Measurements from ENCODE around the gene SYNE2. TPM values are rescaled to one million over a fixed set of nuclear protein-coding genes. Genes with fewer than 3 reads are reported as not detected.

The SYNE2 gene
- total RNA-seq, 1 experiment from 2014 or later = 48.5 TPM

GRCh38 chr14:64208261-64208660 is 355.5 kb downstream of the SYNE2 start:
- Histone ChIP-seq H3K27me3 (replicated peaks; ENCODE audit: control insufficient read depth, insufficient read depth, low read length) (no peaks in the 10 kb centered on the region), H3K9me3 (no peaks in the 10 kb centered on the region), H3K36me3 (ENCODE audit: control insufficient read depth, insufficient read depth, low read length) (no peaks in the 10 kb centered on the region), H3K4me1 (peaks cover 13% of the 10 kb centered on the region), H3K4me3 (ENCODE audit: low read depth, low read length) (no peak overlapping the region)
- ChIA-PET CTCF (interaction anchor here (0.9 kb wide), 1 partner anchor 86 kb away, joined by 4 read pairs; the partner anchor contains the start of gene ESR2), POLR2A (no interaction called here)
- no peak for DNase-seq
- H3K4me3 Mint-ChIP-seq (ENCODE audit: unreplicated experiment) = no peak overlapping the region
- no peaks in the 10 kb centered on the region for H3K27me3 Mint-ChIP-seq (ENCODE audit: insufficient read depth, unreplicated experiment)
- no peak overlapping the region for H3K27ac Mint-ChIP-seq (ENCODE audit: unreplicated experiment)
- intact Hi-C loops (cut with micrococcal nuclease; ENCODE audit: unreplicated experiment) = no loop called here
- H3K9me3 Mint-ChIP-seq (ENCODE audit: unreplicated experiment) = no peaks in the 10 kb centered on the region
- TF ChIP-seq CTCF (IDR thresholded peaks at IDR 0.05; ENCODE audit: insufficient read depth in 1 of 2, low read depth in 1 of 2, low read length in 1 of 2, severe bottlenecking in 1 of 2, unreplicated experiment in 1 of 2) = no peak
- H3K4me1 Mint-ChIP-seq (ENCODE audit: low read depth, unreplicated experiment) = peaks cover 16% of the 10 kb centered on the region
- no TSS peak for BruUV-seq (replicated peaks)
- no peaks in the 10 kb centered on the region for H3K36me3 Mint-ChIP-seq (ENCODE audit: insufficient read depth, unreplicated experiment)

GRCh38 chr14:64208981-64209380 is 356.2 kb downstream of the SYNE2 start:
- no peaks in the 10 kb centered on the region for H3K9me3 ChIP-seq
- H3K4me1 ChIP-seq = peaks cover 20% of the 10 kb centered on the region
- DNase-seq = no peak
- intact Hi-C loops (cut with micrococcal nuclease; ENCODE audit: unreplicated experiment) = no loop called here
- H3K9me3 Mint-ChIP-seq (ENCODE audit: unreplicated experiment) = no peaks in the 10 kb centered on the region
- no peaks in the 10 kb centered on the region for H3K36me3 Mint-ChIP-seq (ENCODE audit: insufficient read depth, unreplicated experiment)
- no peak for TF ChIP-seq CTCF (IDR thresholded peaks at IDR 0.05; ENCODE audit: insufficient read depth in 1 of 2, low read depth in 1 of 2, low read length in 1 of 2, severe bottlenecking in 1 of 2, unreplicated experiment in 1 of 2)
- H3K4me3 Mint-ChIP-seq (ENCODE audit: unreplicated experiment) = no peak overlapping the region
- H3K36me3 ChIP-seq (ENCODE audit: control insufficient read depth, insufficient read depth, low read length) = no peaks in the 10 kb centered on the region
- no peak overlapping the region for H3K4me3 ChIP-seq (ENCODE audit: low read depth, low read length)
- no TSS peak for BruUV-seq (replicated peaks)
- no peaks in the 10 kb centered on the region for H3K27me3 ChIP-seq (replicated peaks; ENCODE audit: control insufficient read depth, insufficient read depth, low read length)
- no peaks in the 10 kb centered on the region for H3K27me3 Mint-ChIP-seq (ENCODE audit: insufficient read depth, unreplicated experiment)
- POLR2A ChIA-PET = no interaction called here
- H3K4me1 Mint-ChIP-seq (ENCODE audit: low read depth, unreplicated experiment) = peaks cover 19% of the 10 kb centered on the region
- CTCF ChIA-PET = no interaction called here
- H3K27ac Mint-ChIP-seq (ENCODE audit: unreplicated experiment) = no peak overlapping the region

- DNase-seq = no peak
- Mint-ChIP-seq H3K27me3 (ENCODE audit: insufficient read depth, unreplicated experiment) (no peaks in the 10 kb centered on the region), H3K4me1 (ENCODE audit: low read depth, unreplicated experiment) (peaks cover 19% of the 10 kb centered on the region), H3K9me3 (ENCODE audit: unreplicated experiment) (no peaks in the 10 kb centered on the region), H3K36me3 (ENCODE audit: insufficient read depth, unreplicated experiment) (peaks cover under 1% of the 10 kb centered on the region), H3K27ac (ENCODE audit: unreplicated experiment) (no peak overlapping the region), H3K4me3 (ENCODE audit: unreplicated experiment) (no peak overlapping the region)
- Histone ChIP-seq H3K27me3 (replicated peaks; ENCODE audit: control insufficient read depth, insufficient read depth, low read length) (no peaks in the 10 kb centered on the region), H3K9me3 (no peaks in the 10 kb centered on the region), H3K4me3 (ENCODE audit: low read depth, low read length) (no peak overlapping the region), H3K36me3 (ENCODE audit: control insufficient read depth, insufficient read depth, low read length) (no peaks in the 10 kb centered on the region), H3K4me1 (peaks cover 26% of the 10 kb centered on the region)
- POLR2A ChIA-PET = no interaction called here
- BruUV-seq (replicated peaks) = no TSS peak
- no peak for TF ChIP-seq CTCF (IDR thresholded peaks at IDR 0.05; ENCODE audit: insufficient read depth in 1 of 2, low read depth in 1 of 2, low read length in 1 of 2, severe bottlenecking in 1 of 2, unreplicated experiment in 1 of 2)
- CTCF ChIA-PET = no interaction called here
- intact Hi-C loops (cut with micrococcal nuclease; ENCODE audit: unreplicated experiment) = no loop called here
Measured at GRCh38 chr14:64209444-64210131, 356.8 kb downstream of the SYNE2 start.

Measured in Caco-2 (cell line).